ENCODE measurements around the gene SCUBE3. TPM values are rescaled to one million over a fixed set of nuclear protein-coding genes. Genes with fewer than 3 reads are reported as not detected.

The SCUBE3 gene
- total and polyA plus RNA-seq, 9 of the 15 experiments (the other 6 are each of a cell fraction or from before 2014, with no cell fraction given): 0.01 to 0.11 TPM; not detected in 7

GRCh38 chr6:35259194-35259947, 45.6 kb downstream of the SCUBE3 start, which contains the start of gene ZNF76 (continued):
- TF ChIP-seq SIX5 (IDR thresholded peaks at IDR 0.05; ENCODE audit: borderline replicate concordance in 1 of 2, insufficient read depth in 1 of 2, low read depth in 1 of 2, low read length in 2 of 2) (no peak), THAP12 (CRISPR knock-in tag; IDR thresholded peaks at IDR 0.05) (peak; percentile 94), TBL1XR1 (IDR thresholded peaks at IDR 0.05; ENCODE audit: low read length in 2 of 2) (peak; percentile 70 to 77), MCM7 (IDR thresholded peaks at IDR 0.05) (no peak), ZNF197 (CRISPR knock-in tag; IDR thresholded peaks at IDR 0.05; ENCODE audit: low read depth) (0 out of 2 replicates have a peak, but pooled peaks have one; percentile 33), FOXP4 (CRISPR knock-in tag; IDR thresholded peaks at IDR 0.05; ENCODE audit: borderline replicate concordance) (no peak), THAP7 (CRISPR knock-in tag; IDR thresholded peaks at IDR 0.05) (peak; percentile 83; the same call in 1 of the 2 replicates), ZNF253 (CRISPR knock-in tag; conservative IDR thresholded peaks at IDR 0.05) (no peak), HNRNPLL (IDR thresholded peaks at IDR 0.05; ENCODE audit: low read depth, low read length, poor library complexity, severe bottlenecking) (peak; percentile 82), MAFG (tag; conservative IDR thresholded peaks at IDR 0.05) (no peak), TARDBP (IDR thresholded peaks at IDR 0.05) (peak; percentile 98), IFI16 (CRISPR knock-in tag; IDR thresholded peaks at IDR 0.05) (no peak), NELFE (IDR thresholded peaks at IDR 0.05; ENCODE audit: insufficient read depth, insufficient read length) (no peak), ZNF507 (tag; conservative IDR thresholded peaks at IDR 0.05) (no peak), CEBPB (tag; IDR thresholded peaks at IDR 0.05) (no peak), ZNF707 (CRISPR knock-in tag; conservative IDR thresholded peaks at IDR 0.05) (no peak), PTBP1 (IDR thresholded peaks at IDR 0.05; ENCODE audit: low read depth, low read length) (no peak), RHOXF2B (CRISPR knock-in tag; conservative IDR thresholded peaks at IDR 0.05) (0 out of 2 replicates have a peak, but pooled peaks have one; percentile 59), CHD2 (IDR thresholded peaks at IDR 0.05; ENCODE audit: low read depth, low read length) (peak; percentile 75), MYBL2 (IDR thresholded peaks at IDR 0.05; ENCODE audit: low read depth) (no peak), MYBL2 (CRISPR knock-in tag; IDR thresholded peaks at IDR 0.05; ENCODE audit: borderline replicate concordance) (no peak), RUNX1 (IDR thresholded peaks at IDR 0.05; ENCODE audit: low read depth) (no peak), KDM1A (IDR thresholded peaks at IDR 0.05) (no peak), CHD4 (IDR thresholded peaks at IDR 0.05; ENCODE audit: insufficient read depth, insufficient replicate concordance, low read depth, low read length, poor library complexity, severe bottlenecking) (no peak)
